ENCODE data around the gene ARFGAP3.

The ARFGAP3 gene

GRCh38 chr22:42891696-42892095 lies 34.6 kb upstream of the ARFGAP3 start:
- Histone ChIP-seq H3K27ac (no peak overlapping the region), H3K4me3 (no peak overlapping the region)
- no peak for DNase-seq (ENCODE audit: low spot score)
- TF ChIP-seq CTCF (IDR thresholded peaks at IDR 0.05): no peak

GRCh38 chr22:42891008-42891407 lies 33.9 kb upstream of the ARFGAP3 start:
- TF ChIP-seq CTCF (IDR thresholded peaks at IDR 0.05): no peak
- Histone ChIP-seq H3K4me3 (no peak overlapping the region), H3K27ac (no peak overlapping the region)
- no peak for DNase-seq (ENCODE audit: low spot score)

- Histone ChIP-seq H3K27ac (peak overlapping the region in 1 of 2 donors; percentile 53), H3K4me3 (no peak overlapping the region)
- TF ChIP-seq CTCF (IDR thresholded peaks at IDR 0.05): no peak
- no peak for DNase-seq (ENCODE audit: low spot score)
Observed at GRCh38 chr22:42889304-42889703, 32.2 kb upstream of the ARFGAP3 start.

- Histone ChIP-seq H3K27ac (no peak overlapping the region), H3K4me3 (no peak overlapping the region)
- TF ChIP-seq CTCF (IDR thresholded peaks at IDR 0.05): no peak
- DNase-seq (ENCODE audit: low spot score): no peak
Observed at GRCh38 chr22:42887523-42888507, 30.7 kb upstream of the ARFGAP3 start.

- TF ChIP-seq CTCF (IDR thresholded peaks at IDR 0.05): no peak
- Histone ChIP-seq H3K4me3 (no peak overlapping the region), H3K27ac (no peak overlapping the region)
- DNase-seq (ENCODE audit: low spot score): no peak
Observed at GRCh38 chr22:42887120-42887519, 30.0 kb upstream of the ARFGAP3 start.

- H3K27ac ChIP-seq: peak overlapping the region in 1 of 2 donors; percentile 13
- DNase-seq (ENCODE audit: low spot score): no peak
- no peak for TF ChIP-seq CTCF (IDR thresholded peaks at IDR 0.05)
- H3K4me3 ChIP-seq: no peak overlapping the region
Observed at GRCh38 chr22:42885446-42885845, 28.4 kb upstream of the ARFGAP3 start.

Measured in coronary artery (tissue), 2 donors.